ENCODE measurements around the gene ZBTB33.

The ZBTB33 gene

GRCh38 chrX:120250522-120251271 lies at the start of gene ZBTB33:
Gene ZBTB33 (plus strand): TSS chrX:120250812. CDS start chrX:120253416, 2,604 bp downstream.
- Histone ChIP-seq H3K4me1 (ENCODE audit: low read length) (peaks cover 9% of the 10 kb centered on the region), H3K4me2 (ENCODE audit: low read length) (peak within 1 kb of the TSS; percentile 85), H3K9me3 (ENCODE audit: insufficient read depth, low read length) (no peaks in the 10 kb centered on the region), H3K79me2 (ENCODE audit: low read length) (peaks cover 48% of the 10 kb centered on the region), H2AFZ (ENCODE audit: low read depth, low read length) (peak within 1 kb of the TSS; percentile 91), H3K9ac (ENCODE audit: low read length) (peak within 1 kb of the TSS; percentile 92), H3K4me3 (ENCODE audit: low read length) (peak within 1 kb of the TSS; percentile 95), H3K27me3 (ENCODE audit: low read depth, low read length) (no peaks in the 10 kb centered on the region), H4K20me1 (ENCODE audit: insufficient read depth, low read length) (peaks cover 13% of the 10 kb centered on the region), H3K36me3 (replicated peaks; ENCODE audit: low read depth, low read length) (peaks cover 32% of the 10 kb centered on the region), H3K27ac (ENCODE audit: low read length) (peak within 1 kb of the TSS; percentile 86)
- no peak for TF ChIP-seq EZH2phosphoT487 (IDR thresholded peaks at IDR 0.05; ENCODE audit: low read depth)
- TF ChIP-seq CTCF (IDR thresholded peaks at IDR 0.05; ENCODE audit: low read depth, low read length) = peak; percentile 60

GRCh38 chrX:120200851-120201250 lies 49.8 kb upstream of the ZBTB33 start:
- Histone ChIP-seq H3K79me2 (ENCODE audit: low read length) (no peaks in the 10 kb centered on the region), H3K4me3 (ENCODE audit: low read length) (no peak overlapping the region), H3K9ac (ENCODE audit: low read length) (no peak overlapping the region), H3K4me1 (ENCODE audit: low read length) (no peaks in the 10 kb centered on the region), H4K20me1 (ENCODE audit: insufficient read depth, low read length) (no peaks in the 10 kb centered on the region), H3K27ac (ENCODE audit: low read length) (no peak overlapping the region), H2AFZ (ENCODE audit: low read depth, low read length) (no peak overlapping the region), H3K4me2 (ENCODE audit: low read length) (no peak overlapping the region), H3K9me3 (ENCODE audit: insufficient read depth, low read length) (no peaks in the 10 kb centered on the region), H3K27me3 (ENCODE audit: low read depth, low read length) (no peaks in the 10 kb centered on the region), H3K36me3 (replicated peaks; ENCODE audit: low read depth, low read length) (no peaks in the 10 kb centered on the region)
- TF ChIP-seq EZH2phosphoT487 (IDR thresholded peaks at IDR 0.05; ENCODE audit: low read depth) (no peak), CTCF (IDR thresholded peaks at IDR 0.05; ENCODE audit: low read depth, low read length) (no peak)

GRCh38 chrX:120205816-120206753 lies 44.5 kb upstream of the ZBTB33 start:
- Histone ChIP-seq H2AFZ (ENCODE audit: low read depth, low read length) (no peak overlapping the region), H3K4me3 (ENCODE audit: low read length) (no peak overlapping the region), H3K9me3 (ENCODE audit: insufficient read depth, low read length) (no peaks in the 10 kb centered on the region), H3K27ac (ENCODE audit: low read length) (no peak overlapping the region), H3K79me2 (ENCODE audit: low read length) (no peaks in the 10 kb centered on the region), H3K4me2 (ENCODE audit: low read length) (no peak overlapping the region), H3K27me3 (ENCODE audit: low read depth, low read length) (no peaks in the 10 kb centered on the region), H3K4me1 (ENCODE audit: low read length) (no peaks in the 10 kb centered on the region), H4K20me1 (ENCODE audit: insufficient read depth, low read length) (no peaks in the 10 kb centered on the region), H3K36me3 (replicated peaks; ENCODE audit: low read depth, low read length) (no peaks in the 10 kb centered on the region), H3K9ac (ENCODE audit: low read length) (no peak overlapping the region)
- TF ChIP-seq CTCF (IDR thresholded peaks at IDR 0.05; ENCODE audit: low read depth, low read length) (no peak), EZH2phosphoT487 (IDR thresholded peaks at IDR 0.05; ENCODE audit: low read depth) (no peak)

All from OCI-LY3 (cell line).